Vagina (tissue), 2 donors: ENCODE data around the gene GNL3. TPM values are rescaled to one million over a fixed set of nuclear protein-coding genes. Genes with fewer than 3 reads are reported as not detected.

Experiments
- DNase-seq, 2 donors: peaks; one replicate each; pipeline ENCODE4 v3.0.0-alpha.2; 2017; ENCODE audit errors: extremely low spot score in 2 of 2
- H3K27ac ChIP-seq: fragments of 200-600 bp; sonication (generic); one replicate; pipeline ENCODE4 v1.5.1; 2019
- H3K27me3 ChIP-seq: fragments of 200-600 bp; sonication (generic); one replicate; pipeline ENCODE4 v1.5.1; 2019
- H3K36me3 ChIP-seq, 2 donors: fragments of 200-600 bp; sonication (generic); one replicate each; pipeline ENCODE4 v1.5.1; 2017 to 2019
- H3K4me1 ChIP-seq: fragments of 200-600 bp; sonication (generic); one replicate; pipeline ENCODE4 v1.5.1; 2019
- H3K4me3 ChIP-seq, 2 donors: fragments of 200-600 bp; sonication (generic); 1 replicate in 1 of 2; 2 replicates in 1 of 2; pipeline ENCODE4 v1.5.1; 2016 to 2019
- H3K9me3 ChIP-seq: fragments of 200-600 bp; sonication (generic); one replicate; pipeline ENCODE4 v1.5.1; 2019
- CTCF ChIP-seq, 3 experiments: fragments of 450-650 bp in 2 of 3; fragments of 200-600 bp in 1 of 3; sonication (generic) in 1 of 3; IDR thresholded peaks; one replicate each; pipeline ENCODE4 v1.5.1; 2017 to 2019; ENCODE audit warnings: antibody characterized with exemption in 3 of 3, mild to moderate bottlenecking in 2 of 3, moderate library complexity in 2 of 3
- POLR2A ChIP-seq, 2 donors: fragments of 450-650 bp; IDR thresholded peaks; one replicate each; pipeline ENCODE4 v1.6.1; 2017; ENCODE audit warnings: antibody characterized with exemption in 2 of 2, mild to moderate bottlenecking in 2 of 2, moderate library complexity in 2 of 2
- POLR2AphosphoS5 ChIP-seq, 2 donors: sonication (generic); formaldehyde crosslinking; IDR thresholded peaks; one replicate each; pipeline ENCODE4 v1.9.0; 2017; ENCODE audit warnings: antibody characterized with exemption in 2 of 2, mild to moderate bottlenecking in 2 of 2, low read depth in 1 of 2; ENCODE audit not compliant: insufficient read depth in 1 of 2
- intact Hi-C: fragments of 100-400 bp; cut with DNase I; formaldehyde crosslinking; loops from one replicate; pipeline ENCODE4 v1.15.1; 2023
- total RNA-seq: library from RNA; depleted of rRNA; stranded (reverse); fragments of >200 nt; gene quantifications from one replicate; pipeline ENCODE4 v1.2.3, GENCODE V29; 2016

GNL3 gene
- total RNA-seq, 1 donor from 2014 or later: 73.4 TPM

- Histone ChIP-seq H3K9me3 (no peaks in the 10 kb centered on the region), H3K4me1 (no peaks in the 10 kb centered on the region), H3K4me3 (no peak overlapping the region), H3K36me3 (peaks cover 0 to 80% of the 10 kb centered on the region in 2 donors), H3K27me3 (no peaks in the 10 kb centered on the region), H3K27ac (no peak overlapping the region)
- intact Hi-C loops: no loop called here
- no peak for TF ChIP-seq CTCF (IDR thresholded peaks at IDR 0.05)
- no peak for TF ChIP-seq POLR2A (IDR thresholded peaks at IDR 0.05)
- TF ChIP-seq POLR2AphosphoS5 (IDR thresholded peaks at IDR 0.05; ENCODE audit: insufficient read depth in 1 of 2, low read depth in 1 of 2): no peak
- DNase-seq: no peak
Measured at GRCh38 chr3:52694528-52695189, 8.8 kb downstream of the GNL3 start.

DNA sequence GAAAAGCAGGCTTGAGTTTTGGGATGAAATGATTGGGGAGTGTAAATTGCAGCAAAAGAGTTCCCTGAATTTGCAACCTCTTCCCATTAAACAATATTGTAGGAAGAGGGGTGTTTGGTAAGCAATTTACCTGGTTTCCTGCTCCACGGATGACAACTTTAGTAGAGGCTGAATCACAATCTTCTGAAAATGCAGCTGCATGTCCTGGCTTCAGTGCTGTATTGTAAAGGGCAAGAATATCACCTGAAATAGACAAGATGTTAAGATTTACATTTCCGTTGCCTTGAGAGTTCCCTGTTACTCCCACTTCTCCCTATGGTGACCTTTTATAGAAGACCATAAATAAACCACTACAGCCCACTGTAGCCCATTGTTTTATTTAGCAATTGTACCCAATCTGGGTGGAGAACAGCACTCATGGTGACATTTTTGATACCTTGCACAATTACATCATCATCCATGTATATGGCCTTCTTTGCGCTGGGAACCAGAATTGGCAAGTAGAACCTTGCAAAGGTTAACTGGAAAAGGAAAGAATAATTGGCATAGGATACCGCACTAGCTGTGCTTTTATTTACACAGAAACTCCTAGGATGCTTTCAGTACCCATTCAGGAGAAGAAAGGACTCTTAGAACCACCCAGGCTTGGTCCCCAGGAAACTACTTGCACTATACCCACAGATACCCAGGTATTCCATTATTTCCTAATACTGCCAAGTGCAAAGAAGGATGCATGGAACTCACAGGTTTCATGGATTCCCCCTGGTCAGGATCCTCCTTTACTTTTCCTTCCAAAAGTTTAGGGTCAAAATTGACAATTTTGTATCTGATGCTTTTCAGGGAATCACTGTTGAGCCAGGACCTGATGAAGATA, 10.2 kb downstream of the GNL3 start:
- Histone ChIP-seq H3K36me3 (peaks cover 0 to 66% of the 10 kb centered on the region in 2 donors), H3K4me1 (no peaks in the 10 kb centered on the region), H3K4me3 (no peak overlapping the region), H3K27me3 (no peaks in the 10 kb centered on the region), H3K27ac (no peak overlapping the region), H3K9me3 (no peaks in the 10 kb centered on the region)
- DNase-seq: no peak
- intact Hi-C loops: no loop called here
- no peak for TF ChIP-seq POLR2A (IDR thresholded peaks at IDR 0.05)
- TF ChIP-seq CTCF (IDR thresholded peaks at IDR 0.05): no peak
- TF ChIP-seq POLR2AphosphoS5 (IDR thresholded peaks at IDR 0.05; ENCODE audit: insufficient read depth in 1 of 2, low read depth in 1 of 2): no peak

DNA sequence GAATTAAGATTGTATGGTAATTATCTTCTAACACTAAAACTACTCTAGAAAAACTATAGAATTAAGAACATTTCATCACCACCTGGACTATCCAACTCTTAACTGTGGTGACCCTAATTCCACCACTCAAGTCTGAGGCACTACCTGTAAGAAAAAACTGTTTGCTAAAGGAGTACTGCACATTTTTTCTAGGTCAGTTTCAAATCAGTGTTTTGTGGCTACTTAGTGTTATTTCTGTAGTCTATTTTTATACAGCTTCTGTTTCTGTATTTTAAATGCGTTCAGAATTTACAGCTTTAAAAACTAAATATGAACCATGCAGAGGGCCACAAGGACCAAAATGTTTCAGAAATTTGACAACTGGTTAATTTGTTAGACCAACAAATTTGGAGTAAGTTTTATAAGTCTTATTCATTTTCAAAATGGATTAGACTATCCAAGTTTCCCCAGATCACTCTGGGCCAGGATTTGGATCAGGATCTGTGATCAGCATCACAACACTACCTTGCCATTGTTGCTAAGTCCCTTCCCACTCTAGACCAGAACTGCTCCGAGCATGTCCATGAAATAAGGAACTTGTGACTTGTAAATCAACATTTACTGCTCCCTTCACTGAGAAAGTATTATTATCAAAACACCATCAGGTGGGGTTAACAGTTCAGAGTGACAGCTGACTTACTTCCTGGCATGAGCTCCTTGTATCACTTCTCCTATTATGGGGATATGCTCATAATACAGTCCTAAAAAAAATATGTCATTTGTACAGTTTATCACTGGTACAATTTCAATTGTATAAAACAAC, 11.2 kb downstream of the GNL3 start:
- H3K9me3 ChIP-seq: no peaks in the 10 kb centered on the region
- no peaks in the 10 kb centered on the region for H3K27me3 ChIP-seq
- TF ChIP-seq POLR2AphosphoS5 (IDR thresholded peaks at IDR 0.05; ENCODE audit: insufficient read depth in 1 of 2, low read depth in 1 of 2) (no peak), CTCF (IDR thresholded peaks at IDR 0.05) (no peak), POLR2A (IDR thresholded peaks at IDR 0.05) (no peak)
- intact Hi-C loops: no loop called here
- H3K36me3 ChIP-seq: peaks cover 0 to 56% of the 10 kb centered on the region in 2 donors
- no peak overlapping the region for H3K27ac ChIP-seq
- peaks cover 8% of the 10 kb centered on the region for H3K4me1 ChIP-seq
- no peak for DNase-seq
- no peak overlapping the region for H3K4me3 ChIP-seq

DNA sequence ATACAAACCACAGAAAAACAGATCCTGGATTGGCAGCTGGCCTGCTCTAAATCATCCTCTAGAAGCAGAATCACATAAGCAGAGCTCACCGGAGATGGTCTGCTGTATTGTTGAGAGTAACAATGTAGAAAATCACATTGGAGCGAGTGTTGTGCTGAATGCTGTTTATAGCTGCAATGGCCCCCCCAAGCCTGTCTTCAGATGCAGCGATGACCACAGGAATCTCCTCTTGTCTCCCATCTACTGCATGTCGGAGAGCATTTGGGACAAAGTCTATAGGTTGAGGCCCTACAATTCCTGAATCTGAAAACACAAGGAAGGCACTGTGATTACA, 11.8 kb downstream of the GNL3 start:
- Histone ChIP-seq H3K27me3 (no peaks in the 10 kb centered on the region), H3K36me3 (peaks cover 0 to 50% of the 10 kb centered on the region in 2 donors), H3K9me3 (no peaks in the 10 kb centered on the region), H3K4me1 (peaks cover 13% of the 10 kb centered on the region), H3K27ac (no peak overlapping the region), H3K4me3 (no peak overlapping the region)
- TF ChIP-seq CTCF (IDR thresholded peaks at IDR 0.05) (no peak), POLR2A (IDR thresholded peaks at IDR 0.05) (no peak), POLR2AphosphoS5 (IDR thresholded peaks at IDR 0.05; ENCODE audit: insufficient read depth in 1 of 2, low read depth in 1 of 2) (no peak)
- no peak for DNase-seq
- intact Hi-C loops: no loop called here
